ENCODE results near the gene ZBTB20. TPM values are rescaled to one million over a fixed set of nuclear protein-coding genes. Genes with fewer than 3 reads are reported as not detected.

Gene ZBTB20
- total and polyA plus RNA-seq, 8 donors: 0.15 to 149 (median 38.5) TPM

DNA sequence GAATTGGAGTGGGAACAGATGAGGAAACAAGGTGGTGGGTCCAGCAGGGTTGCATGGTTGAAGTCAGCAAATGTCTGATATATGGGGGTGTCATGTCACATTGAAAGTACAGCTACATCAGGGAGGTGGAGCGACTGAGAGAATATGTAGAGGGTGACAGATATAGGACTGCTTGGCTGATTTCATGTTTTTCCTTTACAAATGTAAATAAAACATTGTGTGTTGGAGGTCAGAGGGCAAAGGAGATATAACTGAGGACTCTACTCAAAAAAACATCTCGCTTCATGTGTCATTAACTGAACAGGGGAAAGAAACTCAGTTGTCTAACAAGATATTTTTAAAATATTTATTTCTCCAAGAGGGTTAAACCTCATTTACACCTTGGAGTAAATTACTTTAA is 675.6 kb downstream of the ZBTB20 start:
- Histone ChIP-seq H3K36me3 (no peaks in the 10 kb centered on the region), H3K27ac (no peak overlapping the region), H3K9me3 (no peaks in the 10 kb centered on the region), H3K27me3 (no peaks in the 10 kb centered on the region), H3K4me3 (no peak overlapping the region), H3K4me1 (peaks cover 0 to 9% (median 0%) of the 10 kb centered on the region in 4 donors)
- WGBS, 5 donors: 72 to 90% (median 79%) methylated on average over 2 of the region's 2 CpGs
- no peak for DNase-seq
- TF ChIP-seq POLR2A (IDR thresholded peaks at IDR 0.05) (no peak), POLR2AphosphoS5 (IDR thresholded peaks at IDR 0.05) (no peak), EP300 (IDR thresholded peaks at IDR 0.05) (no peak)
- TF ChIP-seq, protein P1, sequence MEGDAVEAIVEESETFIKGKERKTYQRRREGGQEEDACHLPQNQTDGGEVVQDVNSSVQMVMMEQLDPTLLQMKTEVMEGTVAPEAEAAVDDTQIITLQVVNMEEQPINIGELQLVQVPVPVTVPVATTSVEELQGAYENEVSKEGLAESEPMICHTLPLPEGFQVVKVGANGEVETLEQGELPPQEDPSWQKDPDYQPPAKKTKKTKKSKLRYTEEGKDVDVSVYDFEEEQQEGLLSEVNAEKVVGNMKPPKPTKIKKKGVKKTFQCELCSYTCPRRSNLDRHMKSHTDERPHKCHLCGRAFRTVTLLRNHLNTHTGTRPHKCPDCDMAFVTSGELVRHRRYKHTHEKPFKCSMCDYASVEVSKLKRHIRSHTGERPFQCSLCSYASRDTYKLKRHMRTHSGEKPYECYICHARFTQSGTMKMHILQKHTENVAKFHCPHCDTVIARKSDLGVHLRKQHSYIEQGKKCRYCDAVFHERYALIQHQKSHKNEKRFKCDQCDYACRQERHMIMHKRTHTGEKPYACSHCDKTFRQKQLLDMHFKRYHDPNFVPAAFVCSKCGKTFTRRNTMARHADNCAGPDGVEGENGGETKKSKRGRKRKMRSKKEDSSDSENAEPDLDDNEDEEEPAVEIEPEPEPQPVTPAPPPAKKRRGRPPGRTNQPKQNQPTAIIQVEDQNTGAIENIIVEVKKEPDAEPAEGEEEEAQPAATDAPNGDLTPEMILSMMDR (IDR thresholded peaks at IDR 0.05): no peak
- intact Hi-C loops (cut with DNase I; ENCODE audit: low total_unique reads): no loop called here

DNA sequence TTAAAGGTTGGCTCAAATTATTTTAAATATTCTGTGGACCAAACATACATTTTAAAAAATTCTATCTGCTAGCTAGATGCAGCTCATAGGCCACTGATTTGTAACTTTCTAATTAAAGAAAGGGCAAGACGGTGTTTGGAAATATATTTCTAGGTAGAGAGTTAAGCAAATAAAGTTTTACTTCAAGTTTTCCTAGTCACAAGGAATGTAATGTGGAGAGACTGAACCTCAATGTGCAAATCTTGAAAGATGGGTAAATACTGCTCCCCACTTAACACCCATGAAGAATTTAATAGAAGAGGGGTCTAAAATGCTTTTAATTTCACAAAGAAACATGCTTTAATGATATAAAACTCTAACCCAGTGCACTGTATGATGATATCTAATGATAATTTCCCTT is 678.0 kb downstream of the ZBTB20 start:
- TF ChIP-seq POLR2AphosphoS5 (IDR thresholded peaks at IDR 0.05) (no peak), POLR2A (IDR thresholded peaks at IDR 0.05) (no peak), EP300 (IDR thresholded peaks at IDR 0.05) (no peak)
- H3K9me3 ChIP-seq: no peaks in the 10 kb centered on the region
- WGBS, 5 donors: 81 to 91% (median 89%) methylated on average over 1 of the region's 1 CpG

DNA sequence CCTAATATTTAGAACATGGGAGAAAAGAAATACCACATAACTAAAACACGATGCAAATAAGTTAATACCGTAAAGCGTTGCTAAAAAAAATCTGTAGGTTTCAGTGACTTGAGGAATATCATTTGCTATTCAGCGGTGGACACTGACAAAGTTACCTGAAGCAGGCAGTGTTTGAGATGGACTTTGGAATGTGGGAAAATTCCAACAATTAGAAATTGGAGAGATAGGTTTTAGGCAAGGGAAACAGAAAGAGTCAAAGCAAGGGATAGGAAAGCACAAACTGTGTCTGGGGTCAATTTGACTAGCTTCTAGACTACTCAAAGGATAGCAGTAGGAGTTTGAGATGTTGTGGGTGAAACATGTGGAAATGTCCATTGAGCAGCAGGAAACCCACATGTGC is 680.3 kb downstream of the ZBTB20 start:
- Histone ChIP-seq H3K36me3 (no peaks in the 10 kb centered on the region), H3K4me1 (peaks cover 0 to 9% (median 0%) of the 10 kb centered on the region in 4 donors), H3K27me3 (no peaks in the 10 kb centered on the region), H3K9me3 (no peaks in the 10 kb centered on the region), H3K27ac (no peak overlapping the region), H3K4me3 (no peak overlapping the region)
- TF ChIP-seq EP300 (IDR thresholded peaks at IDR 0.05): no peak
- no peak for TF ChIP-seq POLR2AphosphoS5 (IDR thresholded peaks at IDR 0.05)
- TF ChIP-seq, protein P1 (IDR thresholded peaks at IDR 0.05): no peak
- intact Hi-C loops (cut with DNase I; ENCODE audit: low total_unique reads): no loop called here
- WGBS, 5 donors: 95 to 97% (median 96%) methylated on average over 4 of the region's 4 CpGs
- DNase-seq: no peak

More for the DNA sequence above, 678.0 kb downstream of the ZBTB20 start:
- Histone ChIP-seq H3K27me3 (no peaks in the 10 kb centered on the region), H3K36me3 (no peaks in the 10 kb centered on the region), H3K27ac (no peak overlapping the region), H3K4me1 (peaks cover 0 to 9% (median 0%) of the 10 kb centered on the region in 4 donors), H3K4me3 (no peak overlapping the region)
- intact Hi-C loops (cut with DNase I; ENCODE audit: low total_unique reads): no loop called here
- DNase-seq: no peak

DNA sequence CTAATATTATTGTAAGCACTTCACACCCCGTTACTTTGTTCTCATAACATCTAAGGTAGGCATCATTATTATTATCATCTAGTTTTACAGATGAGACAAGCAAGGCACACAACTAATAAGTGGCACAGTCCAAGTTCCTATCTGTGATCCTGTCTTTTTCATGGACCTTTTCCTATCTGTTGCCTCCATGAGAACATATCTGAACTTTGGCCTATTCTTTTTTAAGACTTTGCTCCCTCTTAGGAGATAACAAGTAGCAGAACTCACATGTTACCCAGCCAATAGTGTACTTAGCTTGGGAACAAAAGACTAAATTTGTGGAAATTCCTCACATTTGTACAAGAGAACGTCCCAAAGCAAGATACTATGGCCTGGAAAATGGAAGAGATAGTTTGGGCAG is 680.8 kb downstream of the ZBTB20 start:
- Histone ChIP-seq H3K27me3 (no peaks in the 10 kb centered on the region), H3K9me3 (no peaks in the 10 kb centered on the region), H3K36me3 (no peaks in the 10 kb centered on the region), H3K27ac (no peak overlapping the region), H3K4me1 (peaks cover 0 to 9% (median 0%) of the 10 kb centered on the region in 4 donors), H3K4me3 (no peak overlapping the region)
- TF ChIP-seq, protein P1 (IDR thresholded peaks at IDR 0.05): no peak
- TF ChIP-seq POLR2A (IDR thresholded peaks at IDR 0.05) (no peak), EP300 (IDR thresholded peaks at IDR 0.05) (no peak), POLR2AphosphoS5 (IDR thresholded peaks at IDR 0.05) (no peak)
- WGBS, 5 donors: 84 to 95% (median 92%) methylated on average over 2 of the region's 2 CpGs
- no peak for DNase-seq
- intact Hi-C loops (cut with DNase I; ENCODE audit: low total_unique reads): no loop called here

DNA sequence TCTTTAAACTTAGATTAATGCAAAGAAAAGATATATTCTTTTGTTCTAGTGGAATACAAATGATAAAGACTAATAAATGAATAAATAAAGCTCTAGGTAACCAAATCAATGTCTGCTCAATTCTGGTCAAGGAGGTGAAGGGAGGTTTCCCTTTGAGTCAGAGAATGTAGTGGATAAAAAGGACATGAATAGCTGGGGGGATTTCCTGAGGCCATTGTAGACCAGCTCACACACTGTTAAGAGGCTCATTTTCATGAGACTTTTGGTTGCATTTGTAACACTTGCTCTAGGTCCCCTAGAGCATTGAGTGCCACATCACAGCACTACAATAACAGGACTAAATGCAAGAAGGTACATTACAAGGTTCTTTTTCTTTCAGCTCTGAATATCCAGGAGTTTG is 682.5 kb downstream of the ZBTB20 start:
- intact Hi-C loops (cut with DNase I; ENCODE audit: low total_unique reads): no loop called here
- no peak overlapping the region for H3K4me3 ChIP-seq
- H3K27ac ChIP-seq: no peak overlapping the region
- no peaks in the 10 kb centered on the region for H3K27me3 ChIP-seq
- no peak for DNase-seq
- H3K36me3 ChIP-seq: no peaks in the 10 kb centered on the region
- peaks cover 0 to 4% (median 0%) of the 10 kb centered on the region in 4 donors for H3K4me1 ChIP-seq
- TF ChIP-seq, protein P1 (IDR thresholded peaks at IDR 0.05): no peak
- no peak for TF ChIP-seq POLR2AphosphoS5 (IDR thresholded peaks at IDR 0.05)
- no peak for TF ChIP-seq POLR2A (IDR thresholded peaks at IDR 0.05)
- TF ChIP-seq EP300 (IDR thresholded peaks at IDR 0.05): no peak
- H3K9me3 ChIP-seq: no peaks in the 10 kb centered on the region

All from stomach (tissue), 9 donors.